OCI-LY7 (cell line): ENCODE measurements around the gene MFAP2.

Experiments used
- EZH2phosphoT487 ChIP-seq: fragments of 200-600 bp; sonication (generic); IDR thresholded peaks from 2 replicates; pipeline ENCODE4 v1.6.1; 2018; ENCODE audit warnings: low read depth, borderline replicate concordance, mild to moderate bottlenecking, mixed run types, antibody characterized with exemption, low read length, moderate library complexity, mixed read lengths
- TF ChIP-seq, protein P1 (sequence below): fragments of 200-600 bp; sonication (generic); conservative IDR thresholded peaks from 2 replicates; pipeline ENCODE4 v1.5.1; 2014; ENCODE audit warnings: mild to moderate bottlenecking, antibody characterized with exemption, low read length, moderate library complexity, mixed read lengths

DNA sequence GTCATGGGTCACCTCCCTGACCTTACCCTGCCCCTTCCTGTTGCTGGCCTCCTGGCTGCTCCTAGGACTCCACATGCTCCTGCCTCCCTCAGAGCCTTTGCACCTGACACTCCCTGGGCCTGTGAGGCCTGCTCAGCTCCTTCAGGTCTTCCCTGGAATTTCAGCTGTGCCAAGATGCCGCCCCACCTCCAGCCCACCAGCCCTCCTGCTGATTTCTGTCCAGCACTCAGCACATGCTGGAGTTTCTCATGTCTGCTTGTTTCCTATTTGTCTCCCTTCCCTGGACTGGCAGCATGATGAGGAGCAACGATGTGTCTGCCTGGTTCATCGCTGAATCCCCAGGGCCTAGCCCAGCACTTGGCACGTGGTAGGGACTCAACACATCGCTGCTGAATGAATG lies 3.0 kb downstream of the MFAP2 start:
- TF ChIP-seq, protein P1, sequence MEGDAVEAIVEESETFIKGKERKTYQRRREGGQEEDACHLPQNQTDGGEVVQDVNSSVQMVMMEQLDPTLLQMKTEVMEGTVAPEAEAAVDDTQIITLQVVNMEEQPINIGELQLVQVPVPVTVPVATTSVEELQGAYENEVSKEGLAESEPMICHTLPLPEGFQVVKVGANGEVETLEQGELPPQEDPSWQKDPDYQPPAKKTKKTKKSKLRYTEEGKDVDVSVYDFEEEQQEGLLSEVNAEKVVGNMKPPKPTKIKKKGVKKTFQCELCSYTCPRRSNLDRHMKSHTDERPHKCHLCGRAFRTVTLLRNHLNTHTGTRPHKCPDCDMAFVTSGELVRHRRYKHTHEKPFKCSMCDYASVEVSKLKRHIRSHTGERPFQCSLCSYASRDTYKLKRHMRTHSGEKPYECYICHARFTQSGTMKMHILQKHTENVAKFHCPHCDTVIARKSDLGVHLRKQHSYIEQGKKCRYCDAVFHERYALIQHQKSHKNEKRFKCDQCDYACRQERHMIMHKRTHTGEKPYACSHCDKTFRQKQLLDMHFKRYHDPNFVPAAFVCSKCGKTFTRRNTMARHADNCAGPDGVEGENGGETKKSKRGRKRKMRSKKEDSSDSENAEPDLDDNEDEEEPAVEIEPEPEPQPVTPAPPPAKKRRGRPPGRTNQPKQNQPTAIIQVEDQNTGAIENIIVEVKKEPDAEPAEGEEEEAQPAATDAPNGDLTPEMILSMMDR = no peak
- TF ChIP-seq EZH2phosphoT487 = no peak
